Superior temporal gyrus (tissue), 1 donor: Measurements from ENCODE around the gene TSPAN9.

Experiments used
- DNase-seq: peaks from one replicate; pipeline ENCODE4 v3.0.0-alpha.2; 2016; ENCODE audit errors: extremely low spot score

TSPAN9 gene

GRCh38 chr12:3077572-3078081 is 448 bp downstream of the TSPAN9 start:
- no peak for DNase-seq

GRCh38 chr12:3078086-3078820 is 1.1 kb downstream of the TSPAN9 start:
- DNase-seq, result no peak

DNA sequence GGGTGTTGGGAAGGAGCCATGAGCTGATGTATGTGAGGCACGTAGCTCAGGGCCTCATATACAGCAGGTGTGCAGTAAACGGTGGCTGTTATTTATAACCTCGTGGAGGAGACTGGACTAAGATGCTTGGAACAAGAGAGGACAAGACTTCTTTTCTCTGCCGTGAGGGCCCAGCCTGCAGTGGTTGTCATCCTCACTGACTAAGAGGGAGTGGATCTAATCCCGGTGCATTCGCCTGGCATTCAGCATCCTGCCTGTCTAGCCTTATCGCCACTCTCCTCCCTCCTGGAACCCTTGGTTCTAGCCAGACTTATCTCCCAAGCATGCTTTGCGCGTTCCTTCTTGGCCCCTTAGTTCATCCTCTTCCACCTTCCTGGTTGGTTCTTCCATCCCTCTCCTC is 3.9 kb downstream of the TSPAN9 start:
- no peak for DNase-seq

DNA sequence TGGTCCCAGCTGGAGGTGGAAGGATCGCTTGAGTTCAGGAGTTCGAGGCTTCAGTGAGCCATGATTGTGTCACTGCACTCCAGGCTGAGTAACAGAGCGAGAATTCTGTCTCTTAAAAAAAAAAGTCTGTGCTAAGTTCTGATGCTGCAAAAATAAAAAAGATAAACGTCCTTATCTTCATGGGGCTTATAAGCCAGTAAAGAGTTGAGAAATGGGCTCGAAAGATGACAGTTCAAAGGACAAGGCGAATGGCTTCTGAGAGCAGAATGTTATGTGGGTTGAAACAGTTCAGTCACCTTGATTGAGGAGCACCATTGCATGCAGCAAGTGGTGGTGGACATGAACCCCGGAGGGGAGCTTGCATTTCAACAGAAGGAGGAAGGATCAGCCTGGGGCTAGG is 4.7 kb downstream of the TSPAN9 start:
- no peak for DNase-seq

GRCh38 chr12:3083241-3083920 is 6.2 kb downstream of the TSPAN9 start:
- DNase-seq, result no peak

- DNase-seq, result no peak
These were observed 6.8 kb downstream of the TSPAN9 start for GRCh38 chr12:3083921-3084347.

DNA sequence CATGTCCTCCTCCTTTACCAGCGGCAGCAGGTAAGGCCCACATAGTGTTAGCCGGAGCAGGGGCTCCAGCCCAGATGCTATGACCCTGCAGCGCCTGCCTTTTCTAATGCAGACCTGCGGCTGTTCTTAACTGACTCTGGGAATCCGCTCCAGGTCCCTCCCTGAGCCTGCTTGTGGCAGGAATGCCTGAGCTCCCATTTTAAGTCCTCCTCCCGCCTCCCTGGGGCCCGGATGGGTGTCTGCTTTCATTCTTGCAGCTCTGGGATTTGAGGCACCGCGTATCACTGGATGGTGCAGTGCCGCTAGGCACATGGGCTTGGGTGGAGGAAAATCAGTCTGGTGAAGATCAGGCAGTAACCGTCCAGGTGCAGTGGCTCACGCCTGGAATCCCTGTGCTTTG is 7.6 kb downstream of the TSPAN9 start:
- no peak for DNase-seq

DNA sequence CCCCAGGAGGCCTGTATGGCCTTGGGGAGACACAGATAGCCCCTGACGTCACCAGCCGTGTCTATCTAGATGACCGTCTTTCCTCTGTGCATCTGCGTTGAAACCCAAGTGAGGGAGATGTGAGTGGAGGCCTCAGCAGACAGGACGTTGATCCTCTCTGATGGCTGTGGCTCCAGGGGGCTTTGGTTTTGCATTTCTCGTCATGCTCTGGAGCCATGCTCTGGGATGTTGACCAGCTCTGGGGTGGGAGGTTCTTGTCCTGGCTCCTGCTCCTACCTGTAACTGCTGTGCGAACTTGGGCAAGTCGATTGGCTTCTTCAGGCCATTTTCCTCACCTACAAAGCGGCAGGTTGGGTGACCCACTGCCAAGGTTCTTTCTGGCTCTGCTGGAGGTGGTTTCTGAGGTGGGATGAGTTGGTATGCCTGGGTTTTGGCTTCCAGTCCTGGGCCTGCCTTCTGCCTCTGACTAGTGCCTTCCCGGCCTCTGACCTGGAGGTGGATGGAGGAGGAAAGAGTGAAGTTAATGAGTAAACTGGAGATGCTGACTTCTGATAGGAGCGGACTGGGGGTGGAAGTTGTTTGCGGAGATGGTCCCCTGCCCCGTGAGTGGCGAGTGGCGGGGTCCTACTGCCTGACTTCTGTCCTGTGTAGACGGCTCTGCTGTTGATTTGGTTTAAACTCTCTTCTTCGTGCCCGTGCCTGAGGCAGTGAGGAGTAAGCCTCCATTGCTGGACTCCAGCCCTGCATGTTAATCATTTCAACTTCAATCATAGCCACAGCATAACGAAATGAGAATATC is 8.4 kb downstream of the TSPAN9 start:
- DNase-seq, result no peak

DNA sequence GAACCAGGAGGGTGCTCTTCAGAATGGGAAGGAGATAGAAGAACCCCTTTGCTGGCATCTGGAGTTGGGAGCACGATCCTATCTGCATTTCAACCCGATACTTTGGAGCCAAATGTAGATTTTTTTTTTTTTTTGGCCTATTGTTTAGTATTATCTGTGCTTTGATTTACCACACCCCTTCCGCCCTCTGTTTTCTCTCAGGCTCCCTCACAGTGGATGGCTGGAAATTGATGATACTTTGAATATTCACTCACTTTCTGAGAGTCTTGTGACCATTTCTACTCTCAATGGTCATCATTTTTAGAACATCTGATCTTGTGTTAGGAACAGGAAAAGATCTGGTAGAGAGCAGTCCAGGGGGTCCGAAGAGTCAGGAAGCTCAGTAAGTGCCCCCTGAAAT is 9.0 kb downstream of the TSPAN9 start:
- DNase-seq, result no peak

DNA sequence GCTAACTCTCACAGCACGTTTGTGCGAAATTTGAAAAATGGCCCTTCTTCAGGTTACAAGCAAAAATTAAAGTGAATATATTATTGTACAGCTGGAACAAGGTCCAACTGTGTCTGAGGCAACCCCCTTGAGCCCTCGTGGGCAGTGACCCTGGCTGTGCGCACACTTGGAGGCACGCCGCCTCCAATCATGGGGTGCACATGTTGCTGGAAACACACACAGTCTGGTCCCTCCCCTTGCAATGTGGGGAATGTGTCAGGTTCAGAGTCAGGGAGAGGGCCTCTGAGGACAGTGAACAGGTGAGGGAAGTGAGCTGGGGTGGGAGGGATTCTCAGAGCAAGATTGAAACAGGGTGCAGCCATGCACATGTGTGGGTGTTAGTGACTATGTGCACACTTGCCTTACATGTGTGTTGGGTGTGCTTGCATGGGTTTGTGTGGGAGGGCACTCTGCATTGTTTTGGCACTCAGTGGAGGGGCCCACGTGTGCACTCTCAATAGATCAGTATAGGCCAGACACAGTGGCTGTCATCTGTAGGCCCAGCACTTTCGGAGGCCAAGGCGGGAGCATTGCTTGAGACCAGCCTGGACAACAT is 9.6 kb downstream of the TSPAN9 start:
- no peak for DNase-seq

- no peak for DNase-seq
These were observed 10.8 kb downstream of the TSPAN9 start for GRCh38 chr12:3087758-3088650.

- DNase-seq, result no peak
These were observed 12.4 kb downstream of the TSPAN9 start for GRCh38 chr12:3089588-3089987.

DNA sequence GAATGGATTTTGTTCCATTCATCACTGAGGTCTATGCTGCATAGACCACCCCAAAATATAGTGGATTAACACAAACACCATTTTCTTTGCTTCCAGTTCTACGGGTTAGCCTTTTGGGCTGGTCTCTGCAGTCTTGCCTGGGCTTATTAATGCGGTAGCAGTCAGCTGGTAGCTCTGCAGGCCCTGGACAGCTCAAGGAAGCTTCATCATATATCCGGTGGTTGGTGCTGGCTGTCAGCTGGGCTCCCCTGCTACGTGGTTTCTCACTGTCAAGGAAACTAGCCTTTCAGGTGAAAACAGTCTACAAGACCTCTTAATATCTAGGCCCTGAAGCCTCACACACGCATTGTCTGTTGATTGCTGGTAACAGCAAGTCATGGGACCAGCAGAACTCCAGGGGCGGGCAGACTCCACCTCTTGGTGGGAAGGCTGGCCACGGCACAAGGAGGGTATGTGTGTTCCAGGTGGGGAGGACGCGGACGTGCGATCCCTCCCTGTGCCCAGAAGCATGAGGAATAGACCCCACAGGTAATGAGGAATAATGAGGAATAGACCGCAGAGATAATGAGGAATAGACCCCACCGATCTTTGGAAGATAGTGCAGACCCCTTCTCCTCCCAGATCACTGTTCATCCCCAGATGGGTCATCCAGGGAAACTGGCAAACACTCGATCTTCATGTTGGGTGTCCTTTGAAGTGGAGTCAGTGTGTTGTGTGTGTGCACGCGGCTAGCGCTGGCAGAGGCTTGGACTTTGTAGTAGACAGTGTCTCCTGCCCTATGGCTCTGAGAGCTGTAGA is 13.3 kb downstream of the TSPAN9 start:
- no peak for DNase-seq

GRCh38 chr12:3091038-3091319 is 13.8 kb downstream of the TSPAN9 start:
- no peak for DNase-seq

DNA sequence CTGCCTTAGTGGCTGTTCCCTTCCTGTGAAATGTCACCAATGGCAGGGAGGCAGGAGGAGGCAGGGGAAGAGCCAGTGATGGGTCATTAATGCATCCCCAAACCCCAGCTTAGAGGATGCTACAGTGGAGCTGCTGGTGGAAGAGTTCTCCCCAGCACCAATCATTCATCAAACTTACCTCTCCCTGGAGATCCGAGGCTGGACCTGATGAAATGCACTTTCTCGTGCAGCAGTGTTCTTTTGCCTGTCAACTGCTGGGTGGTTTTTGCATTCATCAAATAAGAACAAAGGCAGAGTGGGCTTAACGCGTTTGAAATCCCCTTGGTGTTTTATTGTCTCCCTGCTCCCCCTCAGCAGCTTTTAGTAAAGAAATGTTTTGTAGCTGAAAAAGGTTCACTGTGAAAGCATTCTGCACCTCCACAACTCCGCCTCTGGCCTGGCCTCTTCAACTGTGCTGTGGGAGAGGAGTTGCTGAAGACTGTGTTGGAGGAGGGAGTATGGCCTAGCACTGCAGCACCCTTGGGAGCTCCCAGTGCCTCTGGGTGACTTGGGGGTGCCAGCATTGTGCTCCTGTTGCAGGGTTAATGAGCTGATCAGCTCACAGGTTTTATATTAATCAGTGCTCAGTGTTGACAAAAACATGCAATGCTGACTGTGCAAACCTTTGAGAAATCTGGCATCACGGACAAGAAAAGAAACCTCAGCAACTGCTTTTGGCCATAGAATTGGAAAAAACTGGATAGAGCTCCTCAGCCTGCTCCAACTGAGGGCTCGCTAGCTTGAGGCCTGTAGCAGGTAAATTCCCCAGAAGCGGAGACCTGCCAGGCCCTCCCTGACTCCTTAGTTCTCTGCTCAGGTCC is 14.4 kb downstream of the TSPAN9 start:
- no peak for DNase-seq

DNA sequence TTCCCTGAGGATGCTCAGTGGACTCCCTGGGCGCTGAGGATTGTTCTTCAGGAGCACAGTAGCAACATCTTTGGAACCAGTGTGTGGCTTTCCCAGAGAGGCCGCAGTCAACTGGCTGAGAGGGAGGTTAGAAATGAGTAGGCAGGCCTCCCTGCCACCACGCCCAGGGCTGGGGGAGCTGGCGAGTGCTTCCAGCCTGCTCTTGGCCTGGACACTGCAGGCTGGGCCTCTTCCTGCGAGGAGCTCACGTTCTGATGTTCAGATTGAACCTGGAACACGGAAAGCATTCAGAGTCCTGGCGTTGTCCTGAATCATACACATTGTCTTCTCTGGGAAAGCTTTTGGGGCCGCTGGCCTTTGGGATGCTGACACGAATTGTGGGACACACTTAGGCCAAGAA is 15.6 kb downstream of the TSPAN9 start:
- DNase-seq, result no peak

DNA sequence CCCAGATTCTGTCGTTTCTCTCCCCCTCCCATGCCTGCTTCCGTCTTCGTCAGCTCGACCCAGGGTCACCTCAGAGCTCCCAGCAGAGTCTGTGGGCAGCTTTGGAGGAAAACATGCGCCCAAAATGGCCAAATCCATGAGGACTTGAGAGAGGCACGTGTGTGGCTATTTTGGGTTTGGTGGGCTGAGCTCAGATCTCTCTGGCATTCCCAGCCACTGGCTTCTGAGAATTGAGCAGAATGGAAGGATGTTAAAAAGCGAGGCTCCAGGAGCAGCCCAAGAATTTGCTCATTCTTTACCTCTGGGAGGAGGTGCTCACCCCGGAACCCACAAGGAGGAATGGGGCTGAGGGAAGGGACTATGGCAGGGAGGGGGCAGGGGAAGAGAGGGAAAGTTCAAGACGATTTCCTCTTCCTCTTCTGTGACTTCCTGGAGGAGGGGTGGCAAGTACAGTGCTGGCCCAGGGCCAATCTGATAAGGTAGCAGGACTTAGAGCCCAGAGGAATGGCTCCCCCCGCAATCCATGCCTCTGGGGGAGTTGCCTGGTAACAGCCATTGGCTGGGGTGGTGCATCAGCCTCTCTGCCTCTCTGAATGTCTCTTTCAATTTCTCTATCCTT is 20.1 kb downstream of the TSPAN9 start:
- DNase-seq, result no peak

DNA sequence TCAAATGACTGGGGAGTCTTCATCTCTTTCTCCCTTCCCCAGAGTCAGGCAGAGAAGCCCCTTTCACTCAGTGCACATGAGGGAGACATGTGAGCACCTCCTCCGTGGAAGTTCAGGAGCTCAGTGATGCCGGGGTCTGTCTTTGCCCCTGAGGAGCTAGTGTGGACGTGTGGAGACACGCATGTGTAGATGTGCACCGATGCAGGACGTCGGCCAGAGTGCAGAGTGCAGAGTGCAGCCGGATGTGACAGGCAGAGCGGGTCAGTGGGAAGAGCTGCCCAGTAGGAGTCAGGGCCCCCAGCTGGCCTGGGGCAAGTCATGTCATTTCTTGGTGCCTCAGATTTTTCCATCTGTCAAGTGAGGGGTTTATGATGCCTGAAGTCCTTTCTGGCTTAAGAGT is 20.7 kb downstream of the TSPAN9 start:
- DNase-seq, result no peak

GRCh38 chr12:3098436-3098835 is 21.3 kb downstream of the TSPAN9 start:
- DNase-seq, result no peak
